ENCODE results near the gene KLHL29.

- TF ChIP-seq CTCF (IDR thresholded peaks at IDR 0.05) (no peak), EZH2 (IDR thresholded peaks at IDR 0.05; ENCODE audit: borderline replicate concordance, insufficient read depth, low read depth, low read length, poor library complexity, severe bottlenecking) (no peak)
Measured at GRCh38 chr2:23487735-23488492, 102.9 kb downstream of the KLHL29 start.

Measured in B cell (primary cell).